GM18511 (cell line): Measurements from ENCODE around the gene DHRS7.
"Not testable (repeated sequence)": the region's sequence is repeated elsewhere in the genome, so short reads cannot be mapped to it uniquely, and the experiment has no call there.

Source experiments
- ATAC-seq: cut with Tn5 transposase; IDR thresholded peaks from one replicate; pipeline ENCODE4 v1.9.1; 2021; ENCODE audit warnings: mild to moderate bottlenecking, moderate library complexity; ENCODE audit not compliant: unreplicated experiment

The DHRS7 gene

GRCh38 chr14:60151715-60152114, 13.5 kb downstream of the DHRS7 start:
- peak; percentile 96 for ATAC-seq

GRCh38 chr14:60134702-60135101, 30.5 kb downstream of the DHRS7 start:
- ATAC-seq: no peak

DNA sequence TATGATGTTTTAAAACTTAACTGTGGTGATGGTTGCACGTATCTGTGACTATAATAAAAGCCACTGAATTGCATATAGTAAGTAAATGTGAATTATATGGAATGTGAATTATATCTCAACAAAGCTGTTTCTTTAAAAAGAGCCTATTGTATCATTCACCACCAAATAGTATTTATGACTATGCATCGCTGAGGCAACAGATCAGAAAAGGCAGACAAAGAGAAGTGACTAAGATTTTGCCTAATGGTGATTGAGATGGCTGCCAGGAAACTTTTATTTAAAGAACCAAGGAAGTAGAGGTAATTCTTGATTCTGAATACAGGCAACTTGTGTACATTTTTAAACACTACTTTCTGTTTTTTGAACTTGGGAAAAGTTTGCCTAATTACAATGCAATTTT, 31.7 kb downstream of the DHRS7 start:
- no peak for ATAC-seq

GRCh38 chr14:60125918-60126317, 39.3 kb downstream of the DHRS7 start:
- ATAC-seq: no peak

GRCh38 chr14:60116181-60116580, 49.0 kb downstream of the DHRS7 start:
- ATAC-seq: no peak

DNA sequence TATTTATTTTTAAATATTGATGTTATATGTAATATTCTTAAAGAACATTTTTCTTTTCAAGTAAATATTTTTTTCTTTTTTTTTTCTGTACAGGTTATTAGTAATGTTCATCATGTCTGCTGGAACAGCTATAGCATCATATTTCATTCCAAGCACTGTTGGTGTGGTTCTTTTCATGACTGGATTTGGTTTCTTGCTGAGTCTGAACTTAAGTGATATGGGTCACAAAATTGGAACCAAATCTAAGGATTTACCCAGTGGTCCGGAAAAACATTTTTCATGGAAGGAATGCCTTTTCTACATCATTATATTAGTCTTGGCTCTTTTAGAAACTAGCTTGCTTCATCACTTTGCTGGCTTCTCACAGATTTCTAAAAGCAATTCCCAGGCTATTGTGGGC, 50.3 kb downstream of the DHRS7 start:
- ATAC-seq: no peak

DNA sequence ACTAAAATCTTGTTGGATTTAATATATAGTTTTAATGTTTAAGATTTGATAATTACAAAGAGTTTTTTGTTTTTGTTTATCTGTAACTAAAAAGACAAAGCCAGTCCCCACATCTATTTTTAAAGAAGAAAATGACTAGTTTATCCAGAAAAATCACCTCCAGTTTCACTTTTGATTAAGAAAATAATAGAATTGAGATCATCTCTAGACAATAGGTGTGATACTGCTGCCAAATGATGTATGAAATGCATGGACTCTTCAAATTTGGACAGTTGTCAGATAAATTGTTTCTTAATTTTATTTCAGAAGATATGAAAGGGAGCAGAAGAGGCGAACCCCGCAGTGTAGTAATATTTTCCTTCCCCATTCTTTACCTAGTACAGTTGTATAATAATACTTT, 53.5 kb downstream of the DHRS7 start:
- no peak for ATAC-seq

- ATAC-seq: no peak
Observed at GRCh38 chr14:60107477-60107876, 57.7 kb downstream of the DHRS7 start.

DNA sequence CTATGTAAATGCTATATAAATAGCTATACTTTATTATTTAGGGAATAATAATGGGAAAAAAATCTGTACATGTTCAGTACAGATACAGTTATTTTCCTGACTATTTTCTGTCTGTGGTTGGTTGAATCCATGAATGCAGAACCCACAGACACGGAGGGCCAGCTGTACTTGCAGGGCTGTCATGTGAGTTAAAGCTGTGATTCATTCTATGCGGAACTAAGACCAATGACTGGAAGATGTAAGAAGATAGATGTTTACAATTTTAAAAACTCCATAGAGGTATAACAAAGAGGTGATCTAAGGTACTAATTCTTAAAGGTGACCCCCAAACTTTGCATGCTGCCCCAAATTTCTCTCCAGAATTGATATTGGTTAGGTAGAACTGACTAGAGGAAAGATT, 58.9 kb downstream of the DHRS7 start:
- no peak for ATAC-seq

DNA sequence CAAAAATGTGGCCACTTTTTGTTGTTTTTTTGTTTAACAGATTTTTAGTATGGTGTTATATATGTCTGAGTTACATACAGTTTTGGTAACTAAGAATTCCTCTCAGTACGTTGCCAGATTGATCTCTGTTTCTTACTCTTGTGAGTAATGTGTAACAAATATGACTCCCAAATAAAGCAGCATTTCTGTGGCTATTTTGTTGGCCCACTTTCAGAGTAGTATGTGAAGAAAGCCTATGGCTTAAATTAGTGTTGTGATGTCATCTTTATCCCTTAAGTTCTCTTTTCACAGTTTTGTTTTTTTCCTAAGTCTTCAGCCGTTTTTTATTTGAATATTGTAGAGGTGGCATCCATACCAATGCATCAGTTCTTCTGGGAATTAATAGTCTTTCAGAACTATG, 62.8 kb downstream of the DHRS7 start:
- ATAC-seq: no peak

DNA sequence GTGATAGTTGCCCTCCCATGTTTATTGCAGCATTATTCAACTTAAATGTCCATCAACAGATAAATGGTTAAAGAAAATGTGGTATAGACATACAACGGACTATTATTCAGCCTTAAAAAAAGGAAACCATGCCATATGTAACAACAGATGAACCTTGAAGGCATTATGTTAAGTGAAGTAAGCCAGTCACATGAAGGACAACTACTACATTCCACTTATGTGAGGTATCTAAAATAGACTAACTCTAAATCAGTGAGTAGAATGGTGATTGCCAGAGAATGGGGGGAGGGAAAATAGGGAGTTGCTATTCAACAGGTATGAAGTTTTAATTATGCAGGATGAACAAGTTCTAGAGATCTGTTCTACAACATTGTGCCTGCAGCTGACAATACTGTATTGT, 63.4 kb downstream of the DHRS7 start:
- no peak for ATAC-seq

- ATAC-seq: not testable (repeated sequence)
Observed at GRCh38 chr14:60099855-60100254, 65.3 kb downstream of the DHRS7 start.

DNA sequence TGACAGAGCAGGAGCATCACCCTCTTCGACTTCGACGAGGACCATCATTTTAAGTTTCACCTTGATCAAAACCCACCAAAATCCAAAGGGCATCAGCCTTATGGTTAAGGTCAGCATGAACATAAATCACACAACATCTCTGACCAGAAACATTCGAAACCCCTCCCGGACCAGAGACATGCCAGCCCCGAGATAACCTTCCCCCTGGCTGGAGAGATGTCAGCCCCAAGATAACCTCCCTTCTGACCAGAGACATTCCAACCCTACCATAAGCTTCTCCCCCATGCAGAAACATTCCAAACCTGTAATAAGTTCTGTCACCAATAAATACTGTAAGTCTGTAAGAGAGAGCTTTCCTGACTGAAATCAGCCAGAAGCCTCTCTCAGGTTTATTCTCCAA, 67.2 kb downstream of the DHRS7 start:
- no peak for ATAC-seq

DNA sequence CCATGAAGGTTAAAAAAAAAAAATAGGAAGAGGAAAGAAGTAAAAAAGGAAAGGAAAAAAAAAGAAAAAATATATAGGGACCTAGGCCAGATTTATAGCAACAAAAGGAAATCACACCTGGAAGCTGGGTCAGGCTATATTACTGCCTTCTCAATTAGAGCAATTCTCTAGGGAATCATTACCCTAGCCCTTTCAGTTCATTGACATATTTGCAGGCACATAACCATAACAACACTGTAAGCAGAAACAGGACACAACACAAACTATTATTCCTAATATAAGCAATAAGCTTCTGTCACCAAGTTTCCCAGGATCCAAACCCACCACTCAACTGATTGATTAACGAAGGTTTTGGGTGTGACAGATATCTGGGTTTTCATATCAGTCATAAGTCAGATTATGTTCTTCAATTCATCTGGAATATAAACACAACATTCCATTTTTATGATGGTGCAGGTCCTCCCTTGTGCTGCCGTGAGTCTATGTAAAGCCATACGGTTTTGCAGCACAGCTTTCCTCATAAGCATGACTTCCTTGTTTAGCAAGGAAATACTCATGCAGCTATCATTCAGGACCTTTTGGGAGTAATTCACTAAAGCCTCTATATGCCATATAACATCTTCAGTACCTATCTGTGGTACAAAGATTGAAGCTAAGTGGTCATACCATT, 69.3 kb downstream of the DHRS7 start:
- no peak for ATAC-seq

GRCh38 chr14:60095231-60095630, 70.0 kb downstream of the DHRS7 start:
- ATAC-seq: no peak

DNA sequence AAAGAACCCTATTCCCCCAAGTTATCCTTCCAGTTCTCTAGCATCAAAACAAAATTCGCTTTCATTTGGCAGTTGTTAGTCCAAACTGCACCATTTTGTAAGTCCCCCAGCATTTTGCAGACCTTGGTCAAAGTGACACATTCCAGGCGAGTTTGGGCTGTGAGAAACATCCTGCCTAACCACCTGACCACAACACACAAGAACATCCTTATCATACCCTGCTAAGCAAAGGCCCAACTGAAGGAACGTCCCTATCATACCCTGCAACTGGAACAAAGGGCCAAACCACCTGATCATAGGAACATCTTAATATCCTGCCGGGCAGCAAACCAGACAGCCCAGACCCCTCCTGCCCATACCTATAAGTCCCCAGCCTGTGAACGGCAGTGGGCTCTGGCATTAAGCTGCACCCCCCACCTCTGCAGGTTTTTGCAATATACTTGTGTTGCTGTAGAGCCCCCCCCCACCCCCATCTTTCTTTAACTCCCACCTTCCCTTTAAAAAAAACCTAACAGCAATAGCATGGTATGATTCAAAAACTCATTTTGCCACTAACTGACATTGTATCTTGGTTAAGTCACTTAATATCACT, 70.8 kb downstream of the DHRS7 start:
- ATAC-seq: no peak
